GM12878 (cell line): ENCODE measurements around the gene RXYLT1. TPM values are rescaled to one million over a fixed set of nuclear protein-coding genes. Genes with fewer than 3 reads are reported as not detected.

ENCODE experiments used
- BMI1 ChIP-seq: fragments of 450-650 bp; IDR thresholded peaks from 2 replicates; pipeline ENCODE4 v1.6.1; 2016; ENCODE audit warnings: mild to moderate bottlenecking, moderate library complexity, borderline replicate concordance
- EGR1 ChIP-seq, 2 experiments: IDR thresholded peaks; 1 replicate in 1 of 2; 2 replicates in 1 of 2; pipeline ENCODE4 v1.6.1; 2011 to 2012; ENCODE audit warnings: low read depth in 2 of 2, low read length in 2 of 2, borderline replicate concordance in 1 of 2, mild to moderate bottlenecking in 1 of 2, moderate library complexity in 1 of 2
- HDGF ChIP-seq: fragments of 450-650 bp; IDR thresholded peaks from 2 replicates; pipeline ENCODE4 v1.6.1; 2016; ENCODE audit warnings: antibody characterized with exemption
- PAX8 ChIP-seq: fragments of 450-650 bp; IDR thresholded peaks from 2 replicates; pipeline ENCODE4 v1.6.1; 2017; ENCODE audit warnings: mild to moderate bottlenecking, moderate library complexity
- SPI1 ChIP-seq: IDR thresholded peaks from 2 replicates; pipeline ENCODE4 v1.6.1; 2011; ENCODE audit warnings: low read depth, mild to moderate bottlenecking, low read length, moderate library complexity, borderline replicate concordance; ENCODE audit not compliant: insufficient read depth
- SRF ChIP-seq, 2 experiments: IDR thresholded peaks; 2 replicates each; pipeline ENCODE4 v1.6.1; 2011; ENCODE audit warnings: low read depth in 2 of 2, low read length in 2 of 2, mild to moderate bottlenecking in 1 of 2, moderate library complexity in 1 of 2
- polyA plus RNA-seq, 11 experiments: library from polyadenylated mRNA; depleted of rRNA in 4 of 11; unstranded in 6 of 11; stranded (reverse) in 5 of 11; fragments of >200 nt; fragmentation: Nextera tagmentation in 4 of 11; fragmentation: Illumina TruSeq in 1 of 11; extraction: Ambion mirVana in 4 of 11; extraction: Trizol in 1 of 11; gene quantifications; 1 replicate in 1 of 11; 2 replicates in 10 of 11; pipeline versions ENCODE4 v1.2.1 to v1.2.3, GENCODE V29; 2011 to 2016; ENCODE audit warnings: inconsistent platforms in 2 of 11, missing spikeins in 2 of 11, low read depth in 1 of 11
- total RNA-seq, 4 experiments: library from RNA; depleted of rRNA in 3 of 4; stranded (reverse); fragments of >200 nt in 3 of 4; fragmentation: Illumina TruSeq in 1 of 4; extraction: Trizol in 1 of 4; gene quantifications; 2 replicates each; pipeline versions ENCODE4 v1.2.1 to v1.2.3, GENCODE V29; 2013 to 2021
- TF ChIP-seq, protein P1 (sequence below): IDR thresholded peaks from 2 replicates; pipeline ENCODE4 v1.6.1; 2012; ENCODE audit warnings: improper control_type of control experiment, low read depth, low read length; ENCODE audit not compliant: insufficient replicate concordance
- TF ChIP-seq, protein P2 (sequence below): fragments of 450-650 bp; IDR thresholded peaks from 2 replicates; pipeline ENCODE4 v1.6.1; 2017; ENCODE audit warnings: low read depth, mild to moderate bottlenecking, moderate library complexity
- TF ChIP-seq, protein P3 (sequence below): fragments of 450-650 bp; IDR thresholded peaks from 2 replicates; pipeline ENCODE4 v1.6.1; 2016; ENCODE audit warnings: mild to moderate bottlenecking

Gene RXYLT1
- total and polyA plus RNA-seq, 10 of the 15 experiments (the other 5 are each of a cell fraction or from before 2014, with no cell fraction given): 10.4 to 33.8 (median 21.5) TPM

DNA sequence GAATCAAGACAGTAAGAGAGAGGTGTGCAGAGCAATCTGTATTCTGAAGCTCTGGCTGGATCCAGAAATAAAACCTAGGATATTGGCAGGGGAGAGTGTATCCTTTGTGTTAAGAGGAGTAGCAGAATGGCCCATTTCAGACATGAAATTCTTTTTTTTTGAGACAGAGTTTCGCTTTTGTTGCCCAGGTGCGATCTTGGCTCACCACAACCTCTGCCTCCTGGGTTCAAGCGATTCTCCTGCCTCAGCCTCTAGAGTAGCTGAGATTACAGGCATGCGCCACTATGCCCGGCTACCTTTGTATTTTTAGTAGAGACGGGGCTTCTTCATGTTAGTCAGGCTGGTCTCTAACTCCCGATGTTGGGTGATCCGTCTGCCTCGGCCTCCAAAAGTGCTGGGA lies 58.7 kb downstream of the RXYLT1 start (continued):
- TF ChIP-seq, protein P1, sequence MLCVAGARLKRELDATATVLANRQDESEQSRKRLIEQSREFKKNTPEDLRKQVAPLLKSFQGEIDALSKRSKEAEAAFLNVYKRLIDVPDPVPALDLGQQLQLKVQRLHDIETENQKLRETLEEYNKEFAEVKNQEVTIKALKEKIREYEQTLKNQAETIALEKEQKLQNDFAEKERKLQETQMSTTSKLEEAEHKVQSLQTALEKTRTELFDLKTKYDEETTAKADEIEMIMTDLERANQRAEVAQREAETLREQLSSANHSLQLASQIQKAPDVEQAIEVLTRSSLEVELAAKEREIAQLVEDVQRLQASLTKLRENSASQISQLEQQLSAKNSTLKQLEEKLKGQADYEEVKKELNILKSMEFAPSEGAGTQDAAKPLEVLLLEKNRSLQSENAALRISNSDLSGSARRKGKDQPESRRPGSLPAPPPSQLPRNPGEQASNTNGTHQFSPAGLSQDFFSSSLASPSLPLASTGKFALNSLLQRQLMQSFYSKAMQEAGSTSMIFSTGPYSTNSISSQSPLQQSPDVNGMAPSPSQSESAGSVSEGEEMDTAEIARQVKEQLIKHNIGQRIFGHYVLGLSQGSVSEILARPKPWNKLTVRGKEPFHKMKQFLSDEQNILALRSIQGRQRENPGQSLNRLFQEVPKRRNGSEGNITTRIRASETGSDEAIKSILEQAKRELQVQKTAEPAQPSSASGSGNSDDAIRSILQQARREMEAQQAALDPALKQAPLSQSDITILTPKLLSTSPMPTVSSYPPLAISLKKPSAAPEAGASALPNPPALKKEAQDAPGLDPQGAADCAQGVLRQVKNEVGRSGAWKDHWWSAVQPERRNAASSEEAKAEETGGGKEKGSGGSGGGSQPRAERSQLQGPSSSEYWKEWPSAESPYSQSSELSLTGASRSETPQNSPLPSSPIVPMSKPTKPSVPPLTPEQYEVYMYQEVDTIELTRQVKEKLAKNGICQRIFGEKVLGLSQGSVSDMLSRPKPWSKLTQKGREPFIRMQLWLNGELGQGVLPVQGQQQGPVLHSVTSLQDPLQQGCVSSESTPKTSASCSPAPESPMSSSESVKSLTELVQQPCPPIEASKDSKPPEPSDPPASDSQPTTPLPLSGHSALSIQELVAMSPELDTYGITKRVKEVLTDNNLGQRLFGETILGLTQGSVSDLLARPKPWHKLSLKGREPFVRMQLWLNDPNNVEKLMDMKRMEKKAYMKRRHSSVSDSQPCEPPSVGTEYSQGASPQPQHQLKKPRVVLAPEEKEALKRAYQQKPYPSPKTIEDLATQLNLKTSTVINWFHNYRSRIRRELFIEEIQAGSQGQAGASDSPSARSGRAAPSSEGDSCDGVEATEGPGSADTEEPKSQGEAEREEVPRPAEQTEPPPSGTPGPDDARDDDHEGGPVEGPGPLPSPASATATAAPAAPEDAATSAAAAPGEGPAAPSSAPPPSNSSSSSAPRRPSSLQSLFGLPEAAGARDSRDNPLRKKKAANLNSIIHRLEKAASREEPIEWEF: no peak
- TF ChIP-seq EGR1 (IDR thresholded peaks at IDR 0.05; ENCODE audit: borderline replicate concordance in 1 of 2, low read depth in 2 of 2, low read length in 2 of 2) (no peak), HDGF (no peak), SRF (IDR thresholded peaks at IDR 0.05; ENCODE audit: low read depth in 2 of 2, low read length in 2 of 2) (no peak), SPI1 (no peak), BMI1 (no peak), PAX8 (no peak)
- TF ChIP-seq, protein P2, sequence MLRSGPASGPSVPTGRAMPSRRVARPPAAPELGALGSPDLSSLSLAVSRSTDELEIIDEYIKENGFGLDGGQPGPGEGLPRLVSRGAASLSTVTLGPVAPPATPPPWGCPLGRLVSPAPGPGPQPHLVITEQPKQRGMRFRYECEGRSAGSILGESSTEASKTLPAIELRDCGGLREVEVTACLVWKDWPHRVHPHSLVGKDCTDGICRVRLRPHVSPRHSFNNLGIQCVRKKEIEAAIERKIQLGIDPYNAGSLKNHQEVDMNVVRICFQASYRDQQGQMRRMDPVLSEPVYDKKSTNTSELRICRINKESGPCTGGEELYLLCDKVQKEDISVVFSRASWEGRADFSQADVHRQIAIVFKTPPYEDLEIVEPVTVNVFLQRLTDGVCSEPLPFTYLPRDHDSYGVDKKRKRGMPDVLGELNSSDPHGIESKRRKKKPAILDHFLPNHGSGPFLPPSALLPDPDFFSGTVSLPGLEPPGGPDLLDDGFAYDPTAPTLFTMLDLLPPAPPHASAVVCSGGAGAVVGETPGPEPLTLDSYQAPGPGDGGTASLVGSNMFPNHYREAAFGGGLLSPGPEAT: no peak
- TF ChIP-seq, protein P3, sequence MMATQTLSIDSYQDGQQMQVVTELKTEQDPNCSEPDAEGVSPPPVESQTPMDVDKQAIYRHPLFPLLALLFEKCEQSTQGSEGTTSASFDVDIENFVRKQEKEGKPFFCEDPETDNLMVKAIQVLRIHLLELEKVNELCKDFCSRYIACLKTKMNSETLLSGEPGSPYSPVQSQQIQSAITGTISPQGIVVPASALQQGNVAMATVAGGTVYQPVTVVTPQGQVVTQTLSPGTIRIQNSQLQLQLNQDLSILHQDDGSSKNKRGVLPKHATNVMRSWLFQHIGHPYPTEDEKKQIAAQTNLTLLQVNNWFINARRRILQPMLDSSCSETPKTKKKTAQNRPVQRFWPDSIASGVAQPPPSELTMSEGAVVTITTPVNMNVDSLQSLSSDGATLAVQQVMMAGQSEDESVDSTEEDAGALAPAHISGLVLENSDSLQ: no peak
